ENCODE results near the gene KCNA2.

Gene KCNA2

GRCh38 chr1:110604586-110605148 lies 1.5 kb downstream of the KCNA2 start:
- CTCF ChIA-PET = interaction anchor here (0.6 to 2.5 kb wide), 9 partner anchors 8 to 176 kb away, joined by 3 to 7 read pairs (median 3); no protein-coding TSS in a partner anchor
- TF ChIP-seq ZFP3 (tag by site-specific recombination; IDR thresholded peaks at IDR 0.05; ENCODE audit: low read depth) (no peak), MEIS1 (CRISPR knock-in tag; IDR thresholded peaks at IDR 0.05; ENCODE audit: borderline replicate concordance) (no peak), ZNF830 (tag by site-specific recombination; IDR thresholded peaks at IDR 0.05; ENCODE audit: low read depth) (no peak), ZNF76 (tag by site-specific recombination; IDR thresholded peaks at IDR 0.05; ENCODE audit: borderline replicate concordance, low read depth) (no peak), ZNF366 (tag by site-specific recombination; conservative IDR thresholded peaks at IDR 0.05) (no peak), ZNF133 (tag by site-specific recombination; IDR thresholded peaks at IDR 0.05) (no peak), SALL2 (tag by site-specific recombination; IDR thresholded peaks at IDR 0.05; ENCODE audit: borderline replicate concordance) (no peak), ZBTB11 (tag by site-specific recombination; conservative IDR thresholded peaks at IDR 0.05; ENCODE audit: low read depth) (no peak), ZFHX2 (tag by site-specific recombination; conservative IDR thresholded peaks at IDR 0.05) (no peak), ZNF391 (tag by site-specific recombination; IDR thresholded peaks at IDR 0.05; ENCODE audit: borderline replicate concordance, low read depth) (no peak), ZNF513 (tag by site-specific recombination; IDR thresholded peaks at IDR 0.05) (no peak), OSR2 (tag by site-specific recombination; IDR thresholded peaks at IDR 0.05) (no peak), ZNF175 (tag by site-specific recombination; IDR thresholded peaks at IDR 0.05) (no peak), ZNF747 (tag by site-specific recombination; IDR thresholded peaks at IDR 0.05) (no peak), ZNF580 (tag by site-specific recombination; IDR thresholded peaks at IDR 0.05) (no peak)
- H3K4me3 ChIP-seq (ENCODE audit: low read depth, low read length) = no peak overlapping the region
- H3K27ac ChIP-seq (ENCODE audit: extremely low read depth, low read depth, low read length) = no peak overlapping the region
- H3K4me1 ChIP-seq (ENCODE audit: control insufficient read depth, insufficient read depth, low read length) = no peaks in the 10 kb centered on the region
- no peaks in the 10 kb centered on the region for H3K9me3 ChIP-seq (ENCODE audit: control insufficient read depth, insufficient read depth, low read depth, low read length)
- H3K36me3 ChIP-seq (ENCODE audit: control insufficient read depth in 2 of 2, insufficient read depth in 1 of 2, low read length in 2 of 2) = no peaks in the 10 kb centered on the region
- POLR2A ChIA-PET = no interaction called here

- Histone ChIP-seq H3K4me3 (ENCODE audit: low read depth, low read length) (no peak overlapping the region), H3K27ac (ENCODE audit: extremely low read depth, low read depth, low read length) (no peak overlapping the region), H3K36me3 (ENCODE audit: control insufficient read depth in 2 of 2, insufficient read depth in 1 of 2, low read length in 2 of 2) (no peaks in the 10 kb centered on the region), H3K9me3 (ENCODE audit: control insufficient read depth, insufficient read depth, low read depth, low read length) (no peaks in the 10 kb centered on the region), H3K4me1 (ENCODE audit: control insufficient read depth, insufficient read depth, low read length) (no peaks in the 10 kb centered on the region)
- POLR2A ChIA-PET = interaction anchor here (1.0 kb wide), 1 partner anchor 9 kb away, joined by 3 read pairs; no protein-coding TSS in a partner anchor
- CTCF ChIA-PET = interaction anchor here (0.7 to 3.3 kb wide), 3 partner anchors 16 to 163 kb away, joined by 3 to 11 read pairs (median 3); no protein-coding TSS in a partner anchor
- TF ChIP-seq ZNF10 (tag by site-specific recombination; IDR thresholded peaks at IDR 0.05) (no peak), OSR2 (tag by site-specific recombination; IDR thresholded peaks at IDR 0.05) (no peak), AEBP2 (tag by site-specific recombination; IDR thresholded peaks at IDR 0.05; ENCODE audit: borderline replicate concordance) (no peak), ZNF514 (tag by site-specific recombination; IDR thresholded peaks at IDR 0.05) (no peak), ZNF76 (tag by site-specific recombination; IDR thresholded peaks at IDR 0.05; ENCODE audit: borderline replicate concordance, low read depth) (no peak), HOXD13 (CRISPR knock-in tag; IDR thresholded peaks at IDR 0.05; ENCODE audit: borderline replicate concordance) (no peak), HIC1 (tag by site-specific recombination; IDR thresholded peaks at IDR 0.05) (no peak), SP7 (tag by site-specific recombination; IDR thresholded peaks at IDR 0.05) (no peak), ZNF488 (tag by site-specific recombination; IDR thresholded peaks at IDR 0.05) (no peak)
- TF ChIP-seq, protein P1, sequence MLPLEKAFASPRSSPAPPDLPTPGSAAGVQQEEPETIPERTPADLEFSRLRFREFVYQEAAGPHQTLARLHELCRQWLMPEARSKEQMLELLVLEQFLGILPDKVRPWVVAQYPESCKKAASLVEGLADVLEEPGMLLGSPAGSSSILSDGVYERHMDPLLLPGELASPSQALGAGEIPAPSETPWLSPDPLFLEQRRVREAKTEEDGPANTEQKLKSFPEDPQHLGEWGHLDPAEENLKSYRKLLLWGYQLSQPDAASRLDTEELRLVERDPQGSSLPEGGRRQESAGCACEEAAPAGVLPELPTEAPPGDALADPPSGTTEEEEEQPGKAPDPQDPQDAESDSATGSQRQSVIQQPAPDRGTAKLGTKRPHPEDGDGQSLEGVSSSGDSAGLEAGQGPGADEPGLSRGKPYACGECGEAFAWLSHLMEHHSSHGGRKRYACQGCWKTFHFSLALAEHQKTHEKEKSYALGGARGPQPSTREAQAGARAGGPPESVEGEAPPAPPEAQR (tag by site-specific recombination; IDR thresholded peaks at IDR 0.05) = no peak
These were observed 3.1 kb downstream of the KCNA2 start for GRCh38 chr1:110603058-110603457.
